ENCODE measurements around the gene OMP. TPM values are rescaled to one million over a fixed set of nuclear protein-coding genes. Genes with fewer than 3 reads are reported as not detected.

OMP gene
- total RNA-seq, 1 donor from 2014 or later, result 1.3 TPM

- no peak overlapping the region for H3K9ac ChIP-seq (ENCODE audit: low read length)
- H3K9me3 ChIP-seq (ENCODE audit: insufficient read depth, low read depth, low read length), result no peaks in the 10 kb centered on the region
- H3K4me1 ChIP-seq (ENCODE audit: insufficient read depth, low read length), result peaks cover 30% of the 10 kb centered on the region
- Mint-ChIP-seq H3K9me3 (ENCODE audit: unreplicated experiment) (no peaks in the 10 kb centered on the region), H3K4me3 (ENCODE audit: unreplicated experiment) (peak overlapping the region; percentile 4), H3K27ac (ENCODE audit: unreplicated experiment) (peak overlapping the region; percentile 88), H3K4me1 (ENCODE audit: low read depth, unreplicated experiment) (peaks cover 23% of the 10 kb centered on the region), H3K36me3 (ENCODE audit: low read depth, unreplicated experiment) (no peaks in the 10 kb centered on the region), H3K27me3 (ENCODE audit: low read depth, unreplicated experiment) (no peaks in the 10 kb centered on the region)
- FAIRE-seq, result no peak
- H3K79me2 ChIP-seq (ENCODE audit: insufficient read depth, low read length), result peaks cover 43% of the 10 kb centered on the region
- TF ChIP-seq, protein P1, sequence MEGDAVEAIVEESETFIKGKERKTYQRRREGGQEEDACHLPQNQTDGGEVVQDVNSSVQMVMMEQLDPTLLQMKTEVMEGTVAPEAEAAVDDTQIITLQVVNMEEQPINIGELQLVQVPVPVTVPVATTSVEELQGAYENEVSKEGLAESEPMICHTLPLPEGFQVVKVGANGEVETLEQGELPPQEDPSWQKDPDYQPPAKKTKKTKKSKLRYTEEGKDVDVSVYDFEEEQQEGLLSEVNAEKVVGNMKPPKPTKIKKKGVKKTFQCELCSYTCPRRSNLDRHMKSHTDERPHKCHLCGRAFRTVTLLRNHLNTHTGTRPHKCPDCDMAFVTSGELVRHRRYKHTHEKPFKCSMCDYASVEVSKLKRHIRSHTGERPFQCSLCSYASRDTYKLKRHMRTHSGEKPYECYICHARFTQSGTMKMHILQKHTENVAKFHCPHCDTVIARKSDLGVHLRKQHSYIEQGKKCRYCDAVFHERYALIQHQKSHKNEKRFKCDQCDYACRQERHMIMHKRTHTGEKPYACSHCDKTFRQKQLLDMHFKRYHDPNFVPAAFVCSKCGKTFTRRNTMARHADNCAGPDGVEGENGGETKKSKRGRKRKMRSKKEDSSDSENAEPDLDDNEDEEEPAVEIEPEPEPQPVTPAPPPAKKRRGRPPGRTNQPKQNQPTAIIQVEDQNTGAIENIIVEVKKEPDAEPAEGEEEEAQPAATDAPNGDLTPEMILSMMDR (IDR thresholded peaks at IDR 0.05; ENCODE audit: insufficient read depth, low read depth, low read length), result no peak
- TF ChIP-seq EZH2 (IDR thresholded peaks at IDR 0.05; ENCODE audit: insufficient read depth, low read length), result no peak
- no peaks in the 10 kb centered on the region for H3K36me3 ChIP-seq (ENCODE audit: insufficient read depth, low read length)
- H2AFZ ChIP-seq (ENCODE audit: low read depth, low read length), result peak overlapping the region; percentile 15
- H3K27ac ChIP-seq (ENCODE audit: low read depth, low read length), result no peak overlapping the region
- DNase-seq (ENCODE audit: low read depth), result no peak
- no peak overlapping the region for H3K4me3 ChIP-seq (ENCODE audit: insufficient read depth, low read depth, low read length)
- H4K20me1 ChIP-seq (ENCODE audit: insufficient read depth, low read length), result peaks cover 61% of the 10 kb centered on the region
- peak overlapping the region; percentile 74 for H3K4me2 ChIP-seq (ENCODE audit: low read length)
- no peaks in the 10 kb centered on the region for H3K27me3 ChIP-seq (ENCODE audit: insufficient read depth, low read length)
Observed at GRCh38 chr11:77071671-77072605, 30.7 kb upstream of the OMP start.

DNA sequence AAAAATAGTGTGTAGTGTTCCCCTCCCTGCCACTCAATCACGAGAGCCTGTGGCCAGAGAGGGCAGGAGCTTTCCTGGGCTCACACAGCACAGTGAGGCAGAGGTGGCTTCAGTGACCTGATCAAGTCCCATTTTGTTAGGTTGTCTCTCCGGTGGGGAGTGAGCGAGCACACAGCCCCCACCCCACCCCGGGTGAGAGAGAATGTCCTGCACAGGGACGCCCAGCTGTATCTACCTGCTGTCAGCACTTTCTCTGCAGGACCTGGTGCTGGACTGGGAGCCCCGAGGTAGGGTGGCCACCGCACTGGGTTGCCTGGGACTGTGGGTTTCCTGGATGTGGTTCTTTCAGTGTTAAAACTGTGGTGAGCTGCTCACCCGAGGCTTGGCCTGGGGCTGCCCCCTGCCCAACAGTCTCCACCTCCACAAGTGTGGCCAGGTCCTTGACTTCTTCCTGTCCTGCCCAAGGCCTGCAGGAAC, 29.8 kb upstream of the OMP start:
- Histone ChIP-seq H3K79me2 (ENCODE audit: insufficient read depth, low read length) (peaks cover 40% of the 10 kb centered on the region), H3K4me1 (ENCODE audit: insufficient read depth, low read length) (peaks cover 30% of the 10 kb centered on the region), H2AFZ (ENCODE audit: low read depth, low read length) (no peak overlapping the region), H3K4me2 (ENCODE audit: low read length) (peak overlapping the region; percentile 74), H3K27me3 (ENCODE audit: insufficient read depth, low read length) (no peaks in the 10 kb centered on the region), H3K27ac (ENCODE audit: low read depth, low read length) (peak overlapping the region; percentile 91), H3K36me3 (ENCODE audit: insufficient read depth, low read length) (no peaks in the 10 kb centered on the region), H4K20me1 (ENCODE audit: insufficient read depth, low read length) (peaks cover 56% of the 10 kb centered on the region), H3K9ac (ENCODE audit: low read length) (peak overlapping the region; percentile 79), H3K9me3 (ENCODE audit: insufficient read depth, low read depth, low read length) (no peaks in the 10 kb centered on the region), H3K4me3 (ENCODE audit: insufficient read depth, low read depth, low read length) (no peak overlapping the region)
- DNase-seq (ENCODE audit: low read depth) (no peak), FAIRE-seq (no peak)
- H3K36me3 Mint-ChIP-seq (ENCODE audit: low read depth, unreplicated experiment), result no peaks in the 10 kb centered on the region
- peaks cover 20% of the 10 kb centered on the region for H3K4me1 Mint-ChIP-seq (ENCODE audit: low read depth, unreplicated experiment)
- no peak overlapping the region for H3K27ac Mint-ChIP-seq (ENCODE audit: unreplicated experiment)
- H3K4me3 Mint-ChIP-seq (ENCODE audit: unreplicated experiment), result no peak overlapping the region
- H3K27me3 Mint-ChIP-seq (ENCODE audit: low read depth, unreplicated experiment), result no peaks in the 10 kb centered on the region
- no peak for TF ChIP-seq EZH2 (IDR thresholded peaks at IDR 0.05; ENCODE audit: insufficient read depth, low read length)
- TF ChIP-seq, protein P1 (IDR thresholded peaks at IDR 0.05; ENCODE audit: insufficient read depth, low read depth, low read length), result no peak
- H3K9me3 Mint-ChIP-seq (ENCODE audit: unreplicated experiment), result no peaks in the 10 kb centered on the region

Data from astrocyte (in vitro differentiated cells and primary cell).